OCI-LY3 (cell line): ENCODE measurements around the gene GHR.

ENCODE experiments used
- CTCF ChIP-seq: fragments of 200-600, 300-600 bp; sonication (generic); IDR thresholded peaks from 2 replicates; pipeline ENCODE4 v1.5.1; 2014; ENCODE audit warnings: antibody characterized with exemption, low read length, low read depth
- EZH2phosphoT487 ChIP-seq: fragments of 200-600 bp; shearing (Covaris generic); IDR thresholded peaks from 2 replicates; pipeline ENCODE4 v1.6.1; 2018; ENCODE audit warnings: antibody characterized with exemption, mixed run types, low read depth

GRCh38 chr5:42591015-42591414 lies 167.8 kb downstream of the GHR start:
- TF ChIP-seq CTCF: no peak
- no peak for TF ChIP-seq EZH2phosphoT487
